MCF 10A (cell line): ENCODE measurements around the gene TRIM29. TPM values are rescaled to one million over a fixed set of nuclear protein-coding genes. Genes with fewer than 3 reads are reported as not detected.

Experiments
- BruUV-seq: library from RNA; stranded (reverse); fragments of 400-500 nt; replicated peaks from 2 replicates; lab custom pipeline; 2021; lab: Mats Ljungman, UMichigan
- CTCF ChIA-PET: fragments of 300-600 bp; sonication (Branson Sonifier 250); formaldehyde crosslinking; extraction: SDS; loops from one replicate; lab custom pipeline; 2021; ENCODE audit warnings: antibody characterized with exemption, inconsistent platforms; lab: Yijun Ruan, JAX
- POLR2A ChIA-PET: fragments of 300-600, 350-650 bp; sonication (Branson Sonifier 250); formaldehyde crosslinking; extraction: SDS; loops from one replicate; lab custom pipeline; 2020; ENCODE audit warnings: antibody characterized with exemption, inconsistent platforms; lab: Yijun Ruan, JAX
- DNase-seq: peaks from one replicate; pipeline ENCODE4 v3.0.0-alpha.2; 2018; ENCODE audit not compliant: unreplicated experiment
- H3K27ac Mint-ChIP-seq: one replicate; pipeline ENCODE4 v1.8.0; 2022; ENCODE audit warnings: mild to moderate bottlenecking, low read depth, mixed read lengths; ENCODE audit not compliant: unreplicated experiment
- H3K27me3 Mint-ChIP-seq: one replicate; pipeline ENCODE4 v1.8.0; 2022; ENCODE audit warnings: mixed read lengths; ENCODE audit not compliant: insufficient read depth, unreplicated experiment
- H3K36me3 Mint-ChIP-seq: one replicate; pipeline ENCODE4 v1.8.0; 2022; ENCODE audit warnings: mild to moderate bottlenecking, moderate library complexity, mixed read lengths; ENCODE audit not compliant: insufficient read depth, unreplicated experiment
- H3K4me1 Mint-ChIP-seq: one replicate; pipeline ENCODE4 v1.8.0; 2022; ENCODE audit warnings: mixed read lengths; ENCODE audit not compliant: insufficient read depth, unreplicated experiment
- H3K4me3 Mint-ChIP-seq: one replicate; pipeline ENCODE4 v1.8.0; 2022; ENCODE audit warnings: mild to moderate bottlenecking, moderate library complexity, mixed read lengths; ENCODE audit not compliant: unreplicated experiment
- H3K9me3 Mint-ChIP-seq: one replicate; pipeline ENCODE4 v1.8.0; 2022; ENCODE audit warnings: mixed read lengths; ENCODE audit not compliant: unreplicated experiment
- CTCF ChIP-seq: fragments of 200-600 bp; IDR thresholded peaks from one replicate; pipeline ENCODE4 v1.8.0; 2022; ENCODE audit warnings: antibody characterized with exemption, mild to moderate bottlenecking; ENCODE audit not compliant: unreplicated experiment
- intact Hi-C: fragments of 100-400 bp; cut with micrococcal nuclease; formaldehyde crosslinking; loops from 2 replicates; pipeline ENCODE4 v1.14.1; 2022
- total RNA-seq: library from RNA; stranded (reverse); gene quantifications from 2 replicates; pipeline ENCODE4 v1.2.3, GENCODE V29; 2022

Gene TRIM29
- total RNA-seq, 1 experiment from 2014 or later, result 93.4 TPM

DNA sequence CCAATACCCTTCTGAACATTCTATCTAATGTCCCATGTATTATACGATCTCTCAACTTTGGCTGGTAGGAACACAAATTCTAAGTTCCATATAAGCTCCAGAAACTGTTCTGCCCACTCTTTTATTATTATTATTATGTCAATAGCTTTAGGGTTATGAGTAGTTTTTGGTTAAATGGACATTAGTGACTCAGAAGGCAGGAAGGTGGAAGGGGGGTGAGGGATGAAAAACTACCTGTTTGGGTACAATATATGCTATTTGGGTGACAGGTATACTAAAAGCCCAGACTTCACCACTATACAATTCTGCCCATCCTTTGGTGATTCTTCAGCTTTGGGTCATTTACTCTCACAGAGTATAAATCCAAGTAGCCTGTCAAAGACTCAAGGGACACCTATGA, 22.5 kb upstream of the TRIM29 start:
- intact Hi-C loops, result no loop called here
- no peak overlapping the region for H3K4me3 Mint-ChIP-seq
- H3K9me3 Mint-ChIP-seq, result peaks cover 17% of the 10 kb centered on the region
- H3K27me3 Mint-ChIP-seq, result peaks cover 9% of the 10 kb centered on the region
- no peak for TF ChIP-seq CTCF
- no peak overlapping the region for H3K27ac Mint-ChIP-seq
- H3K36me3 Mint-ChIP-seq, result no peaks in the 10 kb centered on the region
- H3K4me1 Mint-ChIP-seq, result no peaks in the 10 kb centered on the region
- ChIA-PET POLR2A (interaction anchor here (0.9 kb wide), 1 partner anchor 32 kb away, joined by 4 read pairs; no protein-coding TSS in a partner anchor), CTCF (interaction anchor here (1.4 to 2.1 kb wide), 2 partner anchors 11 to 142 kb away, joined by 7 read pairs; no protein-coding TSS in a partner anchor)
- no TSS peak for BruUV-seq
- no peak for DNase-seq

DNA sequence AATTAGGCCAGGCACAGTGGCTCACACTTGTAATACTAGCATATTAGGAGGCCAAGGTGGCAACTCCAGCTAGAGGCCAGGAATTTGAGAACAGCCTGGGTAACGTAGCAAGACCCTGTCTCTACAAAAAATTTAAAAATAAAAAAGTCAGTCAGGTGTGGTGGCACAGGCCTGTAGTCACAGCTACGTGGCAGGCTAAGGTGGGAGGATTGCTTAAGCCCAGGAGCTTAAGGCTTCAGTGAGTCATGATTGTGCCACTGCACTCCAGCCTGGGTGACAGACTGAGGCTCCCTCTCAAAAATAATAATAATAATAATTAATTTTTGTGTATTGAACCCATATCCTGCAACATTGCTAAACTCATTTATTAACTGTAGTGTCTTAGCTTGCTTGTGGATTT, 15.3 kb upstream of the TRIM29 start:
- DNase-seq, result peak; percentile 60
- intact Hi-C loops, result no loop called here
- Mint-ChIP-seq H3K9me3 (peaks cover 18% of the 10 kb centered on the region), H3K27ac (no peak overlapping the region), H3K36me3 (no peaks in the 10 kb centered on the region), H3K4me3 (no peak overlapping the region), H3K4me1 (no peaks in the 10 kb centered on the region), H3K27me3 (no peaks in the 10 kb centered on the region)
- ChIA-PET CTCF (interaction anchor here (1.1 to 1.9 kb wide), 3 partner anchors 83 to 149 kb away, joined by 4 to 6 read pairs (median 5); no protein-coding TSS in a partner anchor), POLR2A (interaction anchor here (0.5 to 3.2 kb wide), 6 partner anchors 15 to 53 kb away, joined by 3 to 21 read pairs (median 3); partner anchors contain the start of gene TRIM29)
- no peak for TF ChIP-seq CTCF
- BruUV-seq, result no TSS peak

DNA sequence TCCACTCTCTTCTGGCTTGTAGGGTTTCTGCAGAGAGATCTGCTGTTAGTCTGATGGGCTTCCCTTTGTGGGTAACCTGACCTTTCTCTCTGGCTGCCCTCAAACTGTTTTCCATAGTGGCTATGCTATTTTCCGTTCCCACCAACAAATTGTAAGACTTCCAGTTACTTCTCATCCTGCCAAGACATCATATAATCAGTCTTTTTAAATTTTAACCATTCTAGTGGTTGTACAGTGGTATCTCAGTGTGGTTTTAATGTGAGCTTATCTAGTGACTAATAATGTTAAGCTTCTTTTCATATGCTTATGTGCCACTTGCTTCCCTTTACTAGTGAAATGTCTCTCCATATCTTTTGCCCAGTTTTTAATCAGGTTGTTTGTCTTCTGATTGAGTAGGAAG, 13.6 kb upstream of the TRIM29 start:
- Mint-ChIP-seq H3K4me3 (no peak overlapping the region), H3K27me3 (no peaks in the 10 kb centered on the region), H3K27ac (no peak overlapping the region), H3K9me3 (peaks cover 15% of the 10 kb centered on the region), H3K4me1 (peaks cover 7% of the 10 kb centered on the region), H3K36me3 (no peaks in the 10 kb centered on the region)
- DNase-seq, result no peak
- intact Hi-C loops, result no loop called here
- no TSS peak for BruUV-seq
- no peak for TF ChIP-seq CTCF
- POLR2A ChIA-PET, result interaction anchor here (0.6 to 3.2 kb wide), 3 partner anchors 14 to 40 kb away, joined by 3 to 21 read pairs (median 4); partner anchors contain the start of gene TRIM29
- CTCF ChIA-PET, result interaction anchor here (0.7 to 2.7 kb wide), 5 partner anchors 14 to 149 kb away, joined by 3 to 12 read pairs (median 3); partner anchors contain the start of gene TRIM29

GRCh38 chr11:120149246-120149645, 11.3 kb upstream of the TRIM29 start:
- intact Hi-C loops, result no loop called here
- Mint-ChIP-seq H3K9me3 (peaks cover 8% of the 10 kb centered on the region), H3K4me1 (peaks cover 7% of the 10 kb centered on the region), H3K4me3 (no peak overlapping the region), H3K36me3 (peaks cover 4% of the 10 kb centered on the region), H3K27me3 (no peaks in the 10 kb centered on the region), H3K27ac (no peak overlapping the region)
- TF ChIP-seq CTCF, result no peak
- POLR2A ChIA-PET, result interaction anchor here (1.0 to 3.7 kb wide), 3 partner anchors 13 to 20 kb away, joined by 6 to 26 read pairs (median 6); partner anchors contain the start of gene TRIM29
- no peak for DNase-seq
- CTCF ChIA-PET, result interaction anchor here (0.6 to 1.3 kb wide), 4 partner anchors 34 to 895 kb away, joined by 3 to 5 read pairs (median 3); no protein-coding TSS in a partner anchor
- no TSS peak for BruUV-seq
